NCI-H146 treated with DMSO at 0.1 percent for 48 hours (cell line): ENCODE data around the gene ZDHHC1.
"Not testable (repeated sequence)": the region's sequence is repeated elsewhere in the genome, so short reads cannot be mapped to it uniquely, and the experiment has no call there.

Experiments
- DNase-seq: peaks from one replicate; lab custom pipeline; 2025; ENCODE audit not compliant: unreplicated experiment; lab: John Stamatoyannopoulos, UW

The ZDHHC1 gene

GRCh38 chr16:67364600-67365235, 51.6 kb downstream of the ZDHHC1 start:
- DNase-seq: no peak

DNA sequence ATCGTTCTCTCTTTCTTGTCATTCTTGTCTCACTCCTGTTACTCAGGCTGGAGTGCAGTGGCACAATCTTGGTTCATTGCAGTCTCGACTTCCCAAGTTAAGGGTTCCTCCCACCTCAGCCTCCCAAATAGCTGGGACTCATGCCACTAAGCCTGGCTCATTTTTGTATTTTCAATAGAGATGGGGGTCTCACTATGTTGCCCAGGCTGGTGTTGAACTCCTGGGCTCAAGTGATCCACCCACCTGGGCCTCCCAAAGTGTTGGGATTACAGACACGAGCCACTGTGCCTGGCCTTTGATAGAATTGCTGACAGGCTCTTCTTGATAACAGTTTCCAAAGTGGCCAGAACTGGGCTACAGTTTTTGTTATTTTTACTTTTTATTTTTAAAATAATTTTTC, 55.2 kb downstream of the ZDHHC1 start:
- no peak for DNase-seq

GRCh38 chr16:67359540-67360269, 56.6 kb downstream of the ZDHHC1 start:
- not testable (repeated sequence) for DNase-seq

- no peak for DNase-seq
Observed at GRCh38 chr16:67357561-67357960, 58.7 kb downstream of the ZDHHC1 start.

GRCh38 chr16:67356396-67356795, 59.9 kb downstream of the ZDHHC1 start:
- no peak for DNase-seq

GRCh38 chr16:67352463-67352862, 63.8 kb downstream of the ZDHHC1 start:
- DNase-seq: not testable (repeated sequence)

DNA sequence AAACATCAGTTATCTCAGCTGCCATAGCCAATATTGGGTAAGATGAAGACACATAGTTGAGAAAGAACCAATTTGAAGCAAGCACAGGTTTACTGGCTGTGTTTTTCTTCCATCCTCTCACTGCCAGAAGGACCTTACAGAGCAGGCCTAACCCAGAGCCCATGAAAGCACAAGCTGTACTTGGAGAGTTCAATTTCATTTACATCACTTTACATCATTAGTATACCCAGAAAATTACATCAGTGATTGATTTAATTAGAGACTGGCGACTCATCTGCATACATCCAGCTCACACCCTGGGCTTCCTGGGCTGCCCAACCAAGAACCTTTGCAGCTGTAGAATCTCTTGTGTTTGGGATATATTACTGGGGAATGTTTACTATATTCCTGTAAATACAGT, 66.0 kb downstream of the ZDHHC1 start:
- DNase-seq: no peak

GRCh38 chr16:67349172-67349571, 67.1 kb downstream of the ZDHHC1 start:
- DNase-seq: peak; percentile 64

DNA sequence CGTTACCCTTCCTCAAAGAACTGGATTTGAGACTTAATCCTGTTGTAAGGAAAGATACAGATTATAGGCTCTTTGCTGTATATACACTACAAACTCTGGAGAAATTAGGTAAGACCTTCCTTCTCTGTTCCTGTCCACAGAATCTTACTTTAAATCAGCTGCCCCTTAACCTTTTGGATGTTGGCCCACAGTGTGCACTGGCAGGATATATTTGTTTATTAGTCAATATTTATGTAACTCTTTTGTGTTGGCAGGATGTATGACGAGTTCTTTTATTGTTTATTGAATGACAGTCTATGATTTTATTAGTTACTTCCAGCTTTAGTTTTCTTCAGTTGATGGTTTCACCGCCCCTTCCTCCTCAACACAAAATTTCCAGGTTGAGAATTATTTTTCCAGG, 69.9 kb downstream of the ZDHHC1 start:
- DNase-seq: no peak

- no peak for DNase-seq
Observed at GRCh38 chr16:67345401-67345800, 70.9 kb downstream of the ZDHHC1 start.
